H1 (cell line): ENCODE measurements around the gene PRKN. TPM values are rescaled to one million over a fixed set of nuclear protein-coding genes. Genes with fewer than 3 reads are reported as not detected.

ENCODE experiments used
- CTCF ChIA-PET: fragments of 300-600 bp; sonication (Branson Sonifier 250); formaldehyde crosslinking; loops from one replicate; lab custom pipeline; 2021; ENCODE audit not compliant: partially characterized antibody; lab: Charles Lee
- POLR2A ChIA-PET: fragments of 300-600 bp; sonication (Branson Sonifier 250); formaldehyde crosslinking; loops from one replicate; lab custom pipeline; 2021; ENCODE audit warnings: inconsistent platforms; ENCODE audit not compliant: partially characterized antibody; lab: Charles Lee
- DNase-seq, 2 experiments: peaks; one replicate each; pipeline versions ENCODE4 v3.0.0 to v3.0.0-alpha.2; 2010 to 2022; ENCODE audit warnings: low spot score in 2 of 2, low read depth in 1 of 2, mixed read lengths in 1 of 2
- FAIRE-seq: peaks from 2 replicates; lab custom pipeline; 2011; peaks lifted over from hg19 to GRCh38; lab: Jason Lieb, UNC
- H2AFZ ChIP-seq: 2 replicates; pipeline ENCODE4 v1.8.1; 2012; ENCODE audit warnings: low read length, inconsistent platforms
- H2AK5ac ChIP-seq: 2 replicates; pipeline ENCODE4 v1.6.1; 2013; ENCODE audit warnings: low read depth, low read length
- H2BK120ac ChIP-seq: replicated peaks from 2 replicates; pipeline ENCODE3; 2013; ENCODE audit warnings: low read depth, low read length, inconsistent platforms
- H2BK12ac ChIP-seq: 2 replicates; pipeline ENCODE4 v1.6.1; 2013; ENCODE audit warnings: low read depth, low read length
- H2BK15ac ChIP-seq: 2 replicates; pipeline ENCODE4 v1.6.1; 2013; ENCODE audit warnings: low read length
- H2BK20ac ChIP-seq: 2 replicates; pipeline ENCODE4 v1.6.1; 2013; ENCODE audit warnings: low read length
- H2BK5ac ChIP-seq: 2 replicates; pipeline ENCODE4 v1.6.1; 2013; ENCODE audit warnings: low read depth, low read length
- H3K14ac ChIP-seq: 2 replicates; pipeline ENCODE4 v1.6.1; 2013; ENCODE audit warnings: inconsistent platforms; ENCODE audit not compliant: insufficient read length
- H3K18ac ChIP-seq: 2 replicates; pipeline ENCODE4 v1.6.1; 2013; ENCODE audit warnings: low read length; ENCODE audit errors: extremely low read depth
- H3K23ac ChIP-seq: 2 replicates; pipeline ENCODE4 v1.6.1; 2013; ENCODE audit warnings: inconsistent platforms; ENCODE audit not compliant: insufficient read length
- H3K23me2 ChIP-seq: 2 replicates; pipeline ENCODE4 v1.6.1; 2013; ENCODE audit warnings: low read depth, low read length
- H3K27ac ChIP-seq: 2 replicates; pipeline ENCODE4 v1.6.1; 2011; ENCODE audit warnings: low read depth, low read length, inconsistent platforms
- H3K27me3 ChIP-seq, 4 experiments: replicated peaks in 1 of 4; 1 replicate in 1 of 4; 2 replicates in 3 of 4; pipeline versions ENCODE4 v1.6.1 to v1.8.1; 2011 to 2013; ENCODE audit warnings: low read length in 3 of 4, mild to moderate bottlenecking in 3 of 4, inconsistent platforms in 2 of 4, mixed read lengths in 2 of 4, moderate library complexity in 1 of 4; ENCODE audit not compliant: control insufficient read depth in 3 of 4, insufficient read depth in 3 of 4; ENCODE audit errors: extremely low read depth in 1 of 4
- H3K36me3 ChIP-seq, 4 experiments: 2 replicates each; pipeline versions ENCODE4 v1.6.1 to v1.8.1; 2011 to 2013; ENCODE audit warnings: mild to moderate bottlenecking in 4 of 4, low read length in 3 of 4, moderate library complexity in 2 of 4, control low read depth in 1 of 4, inconsistent platforms in 1 of 4; ENCODE audit not compliant: insufficient read depth in 4 of 4, control insufficient read depth in 2 of 4
- H3K4ac ChIP-seq: replicated peaks from 2 replicates; pipeline ENCODE3; 2013; ENCODE audit warnings: low read length, low read depth, mixed read lengths, inconsistent platforms; ENCODE audit not compliant: insufficient read length
- H3K4me1 ChIP-seq, 4 experiments: replicated peaks in 1 of 4; 1 replicate in 1 of 4; 2 replicates in 3 of 4; pipeline versions ENCODE4 v1.6.1 to v1.8.1; 2011 to 2013; ENCODE audit warnings: low read length in 3 of 4, inconsistent platforms in 2 of 4, mixed read lengths in 1 of 4; ENCODE audit not compliant: insufficient read depth in 4 of 4, control insufficient read depth in 3 of 4
- H3K4me2 ChIP-seq, 2 experiments: 2 replicates each; pipeline versions ENCODE4 v1.6.1 to v1.8.1; 2011 to 2013; ENCODE audit warnings: low read depth in 2 of 2, low read length in 2 of 2, control low read depth in 1 of 2, inconsistent platforms in 1 of 2, mild to moderate bottlenecking in 1 of 2; ENCODE audit not compliant: insufficient read depth in 1 of 2
- H3K4me3 ChIP-seq, 4 experiments: fragments of 200-600, 300-600 bp in 1 of 4; sonication (generic), shearing (Covaris generic), sonication (Bioruptor Twin) in 1 of 4; 2 replicates each; pipeline versions ENCODE4 v1.5.1 to v1.8.1; 2011 to 2016; ENCODE audit warnings: low read length in 4 of 4, low read depth in 3 of 4, control low read depth in 2 of 4, inconsistent platforms in 2 of 4, mild to moderate bottlenecking in 2 of 4, mixed read lengths in 1 of 4, moderate library complexity in 1 of 4; ENCODE audit not compliant: insufficient read depth in 2 of 4; ENCODE audit errors: extremely low read depth in 1 of 4
- H3K56ac ChIP-seq: replicated peaks from 2 replicates; pipeline ENCODE3; 2013; ENCODE audit warnings: low read depth, mild to moderate bottlenecking, mixed read lengths, low read length, inconsistent platforms; ENCODE audit not compliant: insufficient read length
- H3K79me1 ChIP-seq: 2 replicates; pipeline ENCODE4 v1.6.1; 2013; ENCODE audit warnings: low read depth, low read length, control low read depth
- H3K79me2 ChIP-seq, 2 experiments: 2 replicates each; pipeline versions ENCODE4 v1.6.1 to v1.8.1; 2012 to 2013; ENCODE audit warnings: low read length in 2 of 2, mild to moderate bottlenecking in 2 of 2, inconsistent platforms in 1 of 2; ENCODE audit not compliant: insufficient read depth in 2 of 2, control insufficient read depth in 1 of 2
- H3K9ac ChIP-seq, 4 experiments: replicated peaks in 1 of 4; 1 replicate in 1 of 4; 2 replicates in 3 of 4; pipeline versions ENCODE4 v1.6.1 to v1.8.1; 2011 to 2013; ENCODE audit warnings: low read depth in 3 of 4, low read length in 3 of 4, control low read depth in 2 of 4, mild to moderate bottlenecking in 2 of 4, moderate library complexity in 2 of 4, inconsistent platforms in 1 of 4; ENCODE audit errors: extremely low read depth in 1 of 4
- H3K9me3 ChIP-seq, 2 experiments: 2 replicates each; pipeline versions ENCODE4 v1.6.1 to v1.8.1; 2012 to 2013; ENCODE audit warnings: mild to moderate bottlenecking in 2 of 2, moderate library complexity in 2 of 2, control low read depth in 1 of 2, inconsistent platforms in 1 of 2, low read depth in 1 of 2, low read length in 1 of 2, mixed read lengths in 1 of 2; ENCODE audit not compliant: insufficient read depth in 2 of 2
- H4K20me1 ChIP-seq, 2 experiments: replicated peaks in 1 of 2; 2 replicates each; pipeline versions ENCODE3 to v1.8.1; 2011 to 2013; ENCODE audit warnings: inconsistent platforms in 2 of 2, low read length in 2 of 2, mild to moderate bottlenecking in 1 of 2; ENCODE audit not compliant: insufficient read depth in 2 of 2, control insufficient read depth in 1 of 2
- H4K5ac ChIP-seq: 2 replicates; pipeline ENCODE4 v1.6.1; 2013; ENCODE audit warnings: low read length, low read depth, mixed read lengths, inconsistent platforms; ENCODE audit not compliant: insufficient read length
- H4K8ac ChIP-seq: 2 replicates; pipeline ENCODE4 v1.8.0; 2013; ENCODE audit warnings: mild to moderate bottlenecking, moderate library complexity, low read length, inconsistent platforms; ENCODE audit not compliant: insufficient read depth; ENCODE audit errors: extremely low read depth
- H4K91ac ChIP-seq: replicated peaks from 2 replicates; pipeline ENCODE3; 2013; ENCODE audit warnings: low read length, mixed read lengths, inconsistent platforms; ENCODE audit not compliant: insufficient read length
- BCL11A ChIP-seq, 2 experiments: IDR thresholded peaks; one replicate each; pipeline ENCODE4 v1.6.1; 2011; ENCODE audit warnings: low read depth in 2 of 2, low read length in 2 of 2, mild to moderate bottlenecking in 2 of 2
- CHD1 ChIP-seq: IDR thresholded peaks from 2 replicates; pipeline ENCODE4 v1.6.1; 2012; ENCODE audit warnings: low read depth, low read length, improper control_type of control experiment
- CREB1 ChIP-seq: IDR thresholded peaks from 2 replicates; pipeline ENCODE4 v1.6.1; 2012; ENCODE audit warnings: inconsistent platforms
- EP300 ChIP-seq, 2 experiments: IDR thresholded peaks; 1 replicate in 1 of 2; 2 replicates in 1 of 2; pipeline ENCODE4 v1.6.1; 2011 to 2012; ENCODE audit warnings: low read depth in 2 of 2, low read length in 2 of 2, mild to moderate bottlenecking in 2 of 2, borderline replicate concordance in 1 of 2, inconsistent platforms in 1 of 2, moderate library complexity in 1 of 2
- FOSL1 ChIP-seq: IDR thresholded peaks from 2 replicates; pipeline ENCODE4 v1.6.1; 2011; ENCODE audit warnings: mild to moderate bottlenecking, low read depth, low read length, moderate library complexity; ENCODE audit not compliant: insufficient read depth
- HDAC2 ChIP-seq, 2 experiments: fragments of 300-600 bp in 1 of 2; sonication (generic) in 1 of 2; IDR thresholded peaks; 2 replicates each; pipeline ENCODE4 v1.6.1; 2011 to 2012; ENCODE audit warnings: low read depth in 2 of 2, low read length in 2 of 2, mild to moderate bottlenecking in 2 of 2, moderate library complexity in 2 of 2, borderline replicate concordance in 1 of 2, inconsistent platforms in 1 of 2
- HDAC6 ChIP-seq: IDR thresholded peaks from one replicate; pipeline ENCODE4 v1.7.1; 2012; ENCODE audit warnings: low read depth, mild to moderate bottlenecking, inconsistent platforms, low read length, moderate library complexity
- PHF8 ChIP-seq: fragments of 200-600 bp; sonication (generic); conservative IDR thresholded peaks from 2 replicates; pipeline ENCODE4 v1.7.1; 2012; ENCODE audit warnings: low read depth, mild to moderate bottlenecking, inconsistent platforms, low read length, moderate library complexity
- POLR2A ChIP-seq, 2 experiments: IDR thresholded peaks; 1 replicate in 1 of 2; 2 replicates in 1 of 2; pipeline ENCODE4 v1.6.1; 2011; ENCODE audit warnings: low read depth in 2 of 2, low read length in 2 of 2, mild to moderate bottlenecking in 2 of 2; ENCODE audit errors: control extremely low read depth in 1 of 2
- POLR2AphosphoS5 ChIP-seq: IDR thresholded peaks from 2 replicates; pipeline ENCODE4 v1.6.1; 2011; ENCODE audit warnings: low read depth, low read length
- SIN3A ChIP-seq, 2 experiments: IDR thresholded peaks in 1 of 2; conservative IDR thresholded peaks in 1 of 2; 2 replicates each; pipeline ENCODE4 v1.6.1; 2011 to 2012; ENCODE audit warnings: low read length in 2 of 2, improper control_type of control experiment in 1 of 2, low read depth in 1 of 2, mild to moderate bottlenecking in 1 of 2
- TBP ChIP-seq: IDR thresholded peaks from 2 replicates; pipeline ENCODE4 v1.6.1; 2011; ENCODE audit warnings: low read depth, low read length, improper control_type of control experiment
- WGBS, 2 experiments: shearing (Covaris generic) in 1 of 2; methylation state at CpG; one replicate each; pipeline versions ENCODE4 v1.1.6 to v1.1.7; 2013 to 2015; ENCODE audit warnings: low lambda C conversion rate in 2 of 2, mixed read lengths in 2 of 2, inconsistent platforms in 1 of 2, low coverage in 1 of 2, missing lambda C conversion rate in 1 of 2; ENCODE audit not compliant: insufficient replicate concordance in 2 of 2, insufficient coverage in 1 of 2, insufficient read length in 1 of 2; ENCODE audit errors: extremely low coverage in 1 of 2, missing lambda C conversion rate in 1 of 2; 5-methylcytosine and 5-hydroxymethylcytosine counted together
- polyA plus RNA-seq, 7 experiments: library from polyadenylated mRNA; depleted of rRNA in 3 of 7; stranded (reverse) in 5 of 7; unstranded in 2 of 7; fragments of >200 nt in 5 of 7; fragments of 200-250 nt in 2 of 7; gene quantifications; 1 replicate in 5 of 7; 2 replicates in 1 of 7; 4 replicates in 1 of 7; pipeline versions ENCODE4 v1.2.1 to v1.2.3, GENCODE V29; 2011 to 2013; ENCODE audit warnings: missing spikeins in 2 of 7, mixed read lengths in 2 of 7
- total RNA-seq: library from RNA; stranded (reverse); fragmentation: NEBNext Ultra II Directional; extraction: Animal tissue kit (Norgen Biotek cat#: 25700); gene quantifications from 2 replicates; pipeline ENCODE4 v1.2.1, GENCODE V29; 2021
- TF ChIP-seq, protein P1 (sequence below): IDR thresholded peaks from 2 replicates; pipeline ENCODE4 v1.6.1; 2012; ENCODE audit warnings: inconsistent platforms
- TF ChIP-seq, protein P2 (sequence below): IDR thresholded peaks from 2 replicates; pipeline ENCODE4 v1.6.1; 2011; ENCODE audit warnings: low read depth, mild to moderate bottlenecking, low read length; ENCODE audit not compliant: insufficient read depth

Gene PRKN
- total and polyA plus RNA-seq, 2 of the 8 experiments (the other 6 are each of a cell fraction or from before 2014, with no cell fraction given): 0.13 to 0.29 TPM

- H3K9me3 ChIP-seq: no peaks in the 10 kb centered on the region
- FAIRE-seq (no peak), DNase-seq (no peak)
- H4K5ac ChIP-seq: no peak overlapping the region
- no peak overlapping the region for H4K91ac ChIP-seq
- no peak overlapping the region for H3K14ac ChIP-seq
- H2BK120ac ChIP-seq: no peak overlapping the region
- no peak overlapping the region for H2BK15ac ChIP-seq
- H3K56ac ChIP-seq: no peak overlapping the region
- H3K4ac ChIP-seq: no peak overlapping the region
- no peaks in the 10 kb centered on the region for H3K79me2 ChIP-seq
- H2BK12ac ChIP-seq: no peak overlapping the region
- H2BK5ac ChIP-seq: no peak overlapping the region
- no peak overlapping the region for H4K8ac ChIP-seq
- no peak overlapping the region for H2AK5ac ChIP-seq
- no peaks in the 10 kb centered on the region for H3K4me1 ChIP-seq
- ChIA-PET POLR2A (no interaction called here), CTCF (interaction anchor here (0.6 kb wide), 1 partner anchor 372 kb away, joined by 3 read pairs; no protein-coding TSS in a partner anchor)
- no peaks in the 10 kb centered on the region for H3K79me1 ChIP-seq
- no peak overlapping the region for H3K9ac ChIP-seq
- no peaks in the 10 kb centered on the region for H3K36me3 ChIP-seq
- 95% methylated on average over 2 of the region's 2 CpGs; no CpG with 5 or more reads in 1 of the 2 experiments for WGBS, 2 experiments
- no peak overlapping the region for H2AFZ ChIP-seq
- no peak overlapping the region for H3K4me2 ChIP-seq
- H3K23me2 ChIP-seq: no peaks in the 10 kb centered on the region
- H4K20me1 ChIP-seq: no peaks in the 10 kb centered on the region
- no peak overlapping the region for H3K18ac ChIP-seq
- H3K4me3 ChIP-seq: no peak overlapping the region
- H2BK20ac ChIP-seq: no peak overlapping the region
- no peak overlapping the region for H3K23ac ChIP-seq
- H3K27me3 ChIP-seq: no peaks in the 10 kb centered on the region
- H3K27ac ChIP-seq: no peak overlapping the region
- TF ChIP-seq, protein P1, sequence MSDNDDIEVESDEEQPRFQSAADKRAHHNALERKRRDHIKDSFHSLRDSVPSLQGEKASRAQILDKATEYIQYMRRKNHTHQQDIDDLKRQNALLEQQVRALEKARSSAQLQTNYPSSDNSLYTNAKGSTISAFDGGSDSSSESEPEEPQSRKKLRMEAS: no peak
- TF ChIP-seq TBP (no peak), CHD1 (no peak), HDAC2 (IDR thresholded peaks at IDR 0.05; ENCODE audit: borderline replicate concordance in 1 of 2, low read depth in 2 of 2, low read length in 2 of 2) (no peak), PHF8 (no peak), POLR2AphosphoS5 (no peak), BCL11A (IDR thresholded peaks at IDR 0.05; ENCODE audit: low read depth in 2 of 2, low read length in 2 of 2) (no peak), SIN3A (conservative IDR thresholded peaks at IDR 0.05 in 1 of 2, IDR thresholded peaks at IDR 0.05 in 1 of 2; ENCODE audit: low read depth in 1 of 2, low read length in 2 of 2) (no peak), EP300 (IDR thresholded peaks at IDR 0.05; ENCODE audit: borderline replicate concordance in 1 of 2, low read depth in 2 of 2, low read length in 2 of 2) (no peak), FOSL1 (no peak), POLR2A (IDR thresholded peaks at IDR 0.05; ENCODE audit: control extremely low read depth in 1 of 2, low read depth in 2 of 2, low read length in 2 of 2) (no peak), CREB1 (no peak), HDAC6 (no peak)
- TF ChIP-seq, protein P2, sequence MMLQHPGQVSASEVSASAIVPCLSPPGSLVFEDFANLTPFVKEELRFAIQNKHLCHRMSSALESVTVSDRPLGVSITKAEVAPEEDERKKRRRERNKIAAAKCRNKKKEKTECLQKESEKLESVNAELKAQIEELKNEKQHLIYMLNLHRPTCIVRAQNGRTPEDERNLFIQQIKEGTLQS: no peak
Observed at GRCh38 chr6:162699961-162700360, 27.6 kb downstream of the PRKN start.
